GM23338 (cell line): ENCODE data around the gene SPEM1. TPM values are rescaled to one million over a fixed set of nuclear protein-coding genes. Genes with fewer than 3 reads are reported as not detected.

ENCODE experiments used
- ATAC-seq: fragments of 200-7000 bp; cut with Tn5 transposase; 3 replicates; pipeline ENCODE4 v1.9.1; 2020
- DNase-seq: peaks from one replicate; pipeline ENCODE4 v3.0.0-alpha.2; 2015; ENCODE audit warnings: low spot score
- H2AFZ ChIP-seq: fragments of 200-600 bp; sonication (generic); 2 replicates; pipeline ENCODE4 v1.8.0; 2016; ENCODE audit warnings: antibody characterized with exemption, mild to moderate bottlenecking, moderate library complexity
- H3F3A ChIP-seq: fragments of 200-600 bp; sonication (generic); replicated peaks from 2 replicates; pipeline ENCODE4 v1.8.0; 2017; ENCODE audit warnings: antibody characterized with exemption, mixed run types, low read depth
- H3K27ac ChIP-seq: fragments of 200-600 bp; sonication (generic); 2 replicates; pipeline ENCODE4 v1.6.1; 2016; ENCODE audit warnings: low read depth
- H3K27me3 ChIP-seq: fragments of 200-600 bp; sonication (generic); 2 replicates; pipeline ENCODE4 v1.8.0; 2016; ENCODE audit warnings: mild to moderate bottlenecking, mixed run types, moderate library complexity; ENCODE audit not compliant: insufficient read depth
- H3K36me3 ChIP-seq: fragments of 200-600 bp; sonication (generic); 2 replicates; pipeline ENCODE4 v1.8.0; 2016; ENCODE audit warnings: mild to moderate bottlenecking; ENCODE audit not compliant: insufficient read depth
- H3K4me1 ChIP-seq: fragments of 200-600 bp; sonication (generic); 2 replicates; pipeline ENCODE4 v1.8.0; 2016; ENCODE audit warnings: mild to moderate bottlenecking, moderate library complexity; ENCODE audit not compliant: insufficient read depth
- H3K4me2 ChIP-seq: fragments of 200-600 bp; sonication (generic); 2 replicates; pipeline ENCODE4 v1.7.1; 2017; ENCODE audit warnings: mixed run types
- H3K4me3 ChIP-seq: fragments of 200-600 bp; sonication (generic); 2 replicates; pipeline ENCODE4 v1.6.1; 2016; ENCODE audit warnings: mixed run types
- H3K79me2 ChIP-seq: fragments of 200-600 bp; sonication (generic); replicated peaks from 2 replicates; pipeline ENCODE4 v1.8.0; 2017; ENCODE audit warnings: mild to moderate bottlenecking; ENCODE audit not compliant: insufficient read depth
- H3K9me2 ChIP-seq: fragments of 200-600 bp; sonication (generic); 2 replicates; pipeline ENCODE4 v1.8.0; 2017; ENCODE audit not compliant: insufficient read depth
- H4K20me1 ChIP-seq: fragments of 200-600 bp; sonication (generic); replicated peaks from 2 replicates; pipeline ENCODE4 v1.8.0; 2017; ENCODE audit warnings: mild to moderate bottlenecking; ENCODE audit not compliant: insufficient read depth
- H3K27ac Mint-ChIP-seq: 2 replicates; pipeline ENCODE4 v1.8.0; 2020; ENCODE audit warnings: inconsistent platforms, mild to moderate bottlenecking, moderate library complexity, mixed read lengths
- H3K27me3 Mint-ChIP-seq: 3 replicates; pipeline ENCODE4 v1.8.0; 2022; ENCODE audit warnings: low read depth, mild to moderate bottlenecking, moderate library complexity, mixed read lengths, inconsistent platforms; ENCODE audit not compliant: insufficient read depth, poor library complexity
- H3K36me3 Mint-ChIP-seq: 3 replicates; pipeline ENCODE4 v1.8.0; 2021; ENCODE audit warnings: low read depth, mild to moderate bottlenecking, inconsistent platforms, moderate library complexity, mixed read lengths
- H3K4me1 Mint-ChIP-seq: 3 replicates; pipeline ENCODE4 v1.8.0; 2020; ENCODE audit warnings: mild to moderate bottlenecking, inconsistent platforms, mixed read lengths
- H3K4me3 Mint-ChIP-seq: 3 replicates; pipeline ENCODE4 v1.8.0; 2021; ENCODE audit warnings: moderate library complexity, mild to moderate bottlenecking, inconsistent platforms, mixed read lengths
- H3K9me3 Mint-ChIP-seq: 3 replicates; pipeline ENCODE4 v1.8.0; 2020; ENCODE audit warnings: moderate library complexity, mild to moderate bottlenecking, inconsistent platforms, mixed read lengths
- CREB1 ChIP-seq: fragments of 250-450 bp; sonication (Bioruptor Pico); IDR thresholded peaks from 2 replicates; pipeline ENCODE4 v1.5.0; 2020; ENCODE audit warnings: low read depth, mild to moderate bottlenecking, moderate library complexity
- CTCF ChIP-seq, 2 experiments: fragments of 200-600 bp in 1 of 2; sonication (generic) in 1 of 2; conservative IDR thresholded peaks; 2 replicates each; pipeline versions ENCODE4 v1.5.1 to v1.6.1; 2016 to 2017; ENCODE audit warnings: antibody characterized with exemption in 2 of 2, low read depth in 2 of 2, mild to moderate bottlenecking in 2 of 2, moderate library complexity in 1 of 2
- EZH2 ChIP-seq: fragments of 200-600 bp; sonication (generic); IDR thresholded peaks from one replicate; pipeline ENCODE4 v1.8.0; 2017; ENCODE audit warnings: antibody characterized with exemption, mild to moderate bottlenecking, low read depth; ENCODE audit not compliant: unreplicated experiment
- EZH2phosphoT487 ChIP-seq: fragments of 200-600 bp; sonication (generic); IDR thresholded peaks from one replicate; pipeline ENCODE4 v1.8.1; 2018; ENCODE audit warnings: antibody characterized with exemption; ENCODE audit not compliant: unreplicated experiment
- JUNB ChIP-seq: IDR thresholded peaks from one replicate; pipeline ENCODE4 v1.6.1; 2016; ENCODE audit warnings: antibody characterized with exemption; ENCODE audit not compliant: unreplicated experiment
- NANOG ChIP-seq: IDR thresholded peaks from 2 replicates; pipeline ENCODE4 v1.6.1; 2016; ENCODE audit warnings: antibody characterized with exemption, borderline replicate concordance
- POLR2AphosphoS5 ChIP-seq: IDR thresholded peaks from 2 replicates; pipeline ENCODE4 v1.6.1; 2016; ENCODE audit warnings: antibody characterized with exemption, low read depth
- REST ChIP-seq: IDR thresholded peaks from one replicate; pipeline ENCODE4 v1.6.1; 2018; ENCODE audit warnings: antibody characterized with exemption; ENCODE audit not compliant: unreplicated experiment
- STAT1 ChIP-seq: IDR thresholded peaks from one replicate; pipeline ENCODE4 v1.6.1; 2016; ENCODE audit warnings: antibody characterized with exemption; ENCODE audit not compliant: unreplicated experiment
- ZNF114 ChIP-seq: fragments of 250-450 bp; sonication (Bioruptor Pico); IDR thresholded peaks from 2 replicates; pipeline ENCODE4 v1.5.0; 2020; ENCODE audit warnings: mild to moderate bottlenecking, moderate library complexity
- ZNF331 ChIP-seq: fragments of 250-450 bp; sonication (Bioruptor Pico); IDR thresholded peaks from 2 replicates; pipeline ENCODE4 v1.5.0; 2020; ENCODE audit warnings: low read depth, mild to moderate bottlenecking, moderate library complexity
- polyA plus RNA-seq: library from polyadenylated mRNA; unstranded; fragments of >200 nt; fragmentation: Nextera tagmentation; extraction: Ambion mirVana; gene quantifications from 2 replicates; pipeline ENCODE4 v1.2.1, GENCODE V29; 2016
- total RNA-seq: library from RNA; depleted of rRNA; stranded (reverse); fragments of >200 nt; shearing (Covaris generic); gene quantifications from 2 replicates; pipeline ENCODE4 v1.2.3, GENCODE V29; 2014
- TF ChIP-seq, protein P1 (sequence below): IDR thresholded peaks from 2 replicates; pipeline ENCODE4 v1.6.1; 2016; ENCODE audit warnings: antibody characterized with exemption
- TF ChIP-seq, protein P2 (sequence below): fragments of 250-450 bp; sonication (Bioruptor Pico); IDR thresholded peaks from 2 replicates; pipeline ENCODE4 v1.5.0; 2020; ENCODE audit warnings: mild to moderate bottlenecking, moderate library complexity

The SPEM1 gene
- total and polyA plus RNA-seq, 2 experiments from 2014 or later, result not detected

- Histone ChIP-seq H3K4me2 (no peak overlapping the region), H2AFZ (no peak overlapping the region), H3K4me3 (no peak overlapping the region), H3K79me2 (no peaks in the 10 kb centered on the region), H3F3A (peaks cover 21% of the 10 kb centered on the region), H3K4me1 (peaks cover 26% of the 10 kb centered on the region), H3K27ac (no peak overlapping the region), H4K20me1 (0 out of 2 replicates have a peak, but pooled peaks cover 3% of the 10 kb centered on the region), H3K27me3 (peaks cover 27% of the 10 kb centered on the region), H3K36me3 (no peaks in the 10 kb centered on the region), H3K9me2 (no peaks in the 10 kb centered on the region)
- DNase-seq (no peak), ATAC-seq (no peak)
- Mint-ChIP-seq H3K36me3 (peaks cover 13% of the 10 kb centered on the region; the same call in 2 of the 3 replicates), H3K27ac (no peak overlapping the region), H3K27me3 (peaks cover 26% of the 10 kb centered on the region), H3K9me3 (no peaks in the 10 kb centered on the region; the same call in 2 of the 3 replicates), H3K4me1 (peaks cover 22% of the 10 kb centered on the region), H3K4me3 (no peak overlapping the region; the same call in 2 of the 3 replicates)
- no peak for TF ChIP-seq ZNF331
- no peak for TF ChIP-seq STAT1
- TF ChIP-seq NANOG, result no peak
- no peak for TF ChIP-seq POLR2AphosphoS5
- no peak for TF ChIP-seq EZH2
- no peak for TF ChIP-seq ZNF114 (CRISPR knock-in tag)
- no peak for TF ChIP-seq CTCF (conservative IDR thresholded peaks at IDR 0.05; ENCODE audit: low read depth in 2 of 2)
- TF ChIP-seq, protein P1, sequence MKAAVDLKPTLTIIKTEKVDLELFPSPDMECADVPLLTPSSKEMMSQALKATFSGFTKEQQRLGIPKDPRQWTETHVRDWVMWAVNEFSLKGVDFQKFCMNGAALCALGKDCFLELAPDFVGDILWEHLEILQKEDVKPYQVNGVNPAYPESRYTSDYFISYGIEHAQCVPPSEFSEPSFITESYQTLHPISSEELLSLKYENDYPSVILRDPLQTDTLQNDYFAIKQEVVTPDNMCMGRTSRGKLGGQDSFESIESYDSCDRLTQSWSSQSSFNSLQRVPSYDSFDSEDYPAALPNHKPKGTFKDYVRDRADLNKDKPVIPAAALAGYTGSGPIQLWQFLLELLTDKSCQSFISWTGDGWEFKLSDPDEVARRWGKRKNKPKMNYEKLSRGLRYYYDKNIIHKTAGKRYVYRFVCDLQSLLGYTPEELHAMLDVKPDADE, result no peak
- TF ChIP-seq, protein P2, sequence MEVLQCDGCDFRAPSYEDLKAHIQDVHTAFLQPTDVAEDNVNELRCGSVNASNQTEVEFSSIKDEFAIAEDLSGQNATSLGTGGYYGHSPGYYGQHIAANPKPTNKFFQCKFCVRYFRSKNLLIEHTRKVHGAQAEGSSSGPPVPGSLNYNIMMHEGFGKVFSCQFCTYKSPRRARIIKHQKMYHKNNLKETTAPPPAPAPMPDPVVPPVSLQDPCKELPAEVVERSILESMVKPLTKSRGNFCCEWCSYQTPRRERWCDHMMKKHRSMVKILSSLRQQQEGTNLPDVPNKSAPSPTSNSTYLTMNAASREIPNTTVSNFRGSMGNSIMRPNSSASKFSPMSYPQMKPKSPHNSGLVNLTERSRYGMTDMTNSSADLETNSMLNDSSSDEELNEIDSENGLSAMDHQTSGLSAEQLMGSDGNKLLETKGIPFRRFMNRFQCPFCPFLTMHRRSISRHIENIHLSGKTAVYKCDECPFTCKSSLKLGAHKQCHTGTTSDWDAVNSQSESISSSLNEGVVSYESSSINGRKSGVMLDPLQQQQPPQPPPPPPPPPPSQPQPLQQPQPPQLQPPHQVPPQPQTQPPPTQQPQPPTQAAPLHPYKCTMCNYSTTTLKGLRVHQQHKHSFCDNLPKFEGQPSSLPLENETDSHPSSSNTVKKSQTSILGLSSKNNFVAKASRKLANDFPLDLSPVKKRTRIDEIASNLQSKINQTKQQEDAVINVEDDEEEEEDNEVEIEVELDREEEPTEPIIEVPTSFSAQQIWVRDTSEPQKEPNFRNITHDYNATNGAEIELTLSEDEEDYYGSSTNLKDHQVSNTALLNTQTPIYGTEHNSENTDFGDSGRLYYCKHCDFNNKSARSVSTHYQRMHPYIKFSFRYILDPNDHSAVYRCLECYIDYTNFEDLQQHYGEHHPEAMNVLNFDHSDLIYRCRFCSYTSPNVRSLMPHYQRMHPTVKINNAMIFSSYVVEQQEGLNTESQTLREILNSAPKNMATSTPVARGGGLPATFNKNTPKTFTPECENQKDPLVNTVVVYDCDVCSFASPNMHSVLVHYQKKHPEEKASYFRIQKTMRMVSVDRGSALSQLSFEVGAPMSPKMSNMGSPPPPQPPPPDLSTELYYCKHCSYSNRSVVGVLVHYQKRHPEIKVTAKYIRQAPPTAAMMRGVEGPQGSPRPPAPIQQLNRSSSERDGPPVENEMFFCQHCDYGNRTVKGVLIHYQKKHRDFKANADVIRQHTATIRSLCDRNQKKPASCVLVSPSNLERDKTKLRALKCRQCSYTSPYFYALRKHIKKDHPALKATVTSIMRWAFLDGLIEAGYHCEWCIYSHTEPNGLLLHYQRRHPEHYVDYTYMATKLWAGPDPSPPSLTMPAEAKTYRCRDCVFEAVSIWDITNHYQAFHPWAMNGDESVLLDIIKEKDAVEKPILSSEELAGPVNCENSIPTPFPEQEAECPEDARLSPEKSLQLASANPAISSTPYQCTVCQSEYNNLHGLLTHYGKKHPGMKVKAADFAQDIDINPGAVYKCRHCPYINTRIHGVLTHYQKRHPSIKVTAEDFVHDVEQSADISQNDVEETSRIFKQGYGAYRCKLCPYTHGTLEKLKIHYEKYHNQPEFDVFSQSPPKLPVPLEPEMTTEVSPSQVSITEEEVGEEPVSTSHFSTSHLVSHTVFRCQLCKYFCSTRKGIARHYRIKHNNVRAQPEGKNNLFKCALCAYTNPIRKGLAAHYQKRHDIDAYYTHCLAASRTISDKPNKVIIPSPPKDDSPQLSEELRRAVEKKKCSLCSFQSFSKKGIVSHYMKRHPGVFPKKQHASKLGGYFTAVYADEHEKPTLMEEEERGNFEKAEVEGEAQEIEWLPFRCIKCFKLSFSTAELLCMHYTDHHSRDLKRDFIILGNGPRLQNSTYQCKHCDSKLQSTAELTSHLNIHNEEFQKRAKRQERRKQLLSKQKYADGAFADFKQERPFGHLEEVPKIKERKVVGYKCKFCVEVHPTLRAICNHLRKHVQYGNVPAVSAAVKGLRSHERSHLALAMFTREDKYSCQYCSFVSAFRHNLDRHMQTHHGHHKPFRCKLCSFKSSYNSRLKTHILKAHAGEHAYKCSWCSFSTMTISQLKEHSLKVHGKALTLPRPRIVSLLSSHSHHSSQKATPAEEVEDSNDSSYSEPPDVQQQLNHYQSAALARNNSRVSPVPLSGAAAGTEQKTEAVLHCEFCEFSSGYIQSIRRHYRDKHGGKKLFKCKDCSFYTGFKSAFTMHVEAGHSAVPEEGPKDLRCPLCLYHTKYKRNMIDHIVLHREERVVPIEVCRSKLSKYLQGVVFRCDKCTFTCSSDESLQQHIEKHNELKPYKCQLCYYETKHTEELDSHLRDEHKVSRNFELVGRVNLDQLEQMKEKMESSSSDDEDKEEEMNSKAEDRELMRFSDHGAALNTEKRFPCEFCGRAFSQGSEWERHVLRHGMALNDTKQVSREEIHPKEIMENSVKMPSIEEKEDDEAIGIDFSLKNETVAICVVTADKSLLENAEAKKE (CRISPR knock-in tag), result no peak
- no peak for TF ChIP-seq EZH2phosphoT487
- no peak for TF ChIP-seq REST
- TF ChIP-seq CREB1 (CRISPR knock-in tag), result no peak
- TF ChIP-seq JUNB, result no peak
These were observed 28.3 kb downstream of the SPEM1 start for GRCh38 chr17:7448461-7448860.
